SK-N-SH (cell line): Measurements from ENCODE around the gene STRBP. TPM values are rescaled to one million over a fixed set of nuclear protein-coding genes. Genes with fewer than 3 reads are reported as not detected.
A peak's percentile ranks its signal among the peaks of the same experiment; 100 is the strongest.

Source experiments
- CTCF ChIA-PET: fragments of 300-600, 350-600 bp; formaldehyde crosslinking; extraction: SDS; loops from one replicate; lab custom pipeline; 2021; lab: Yijun Ruan, JAX
- POLR2A ChIA-PET: fragments of 350-600 bp; sonication (Branson Sonifier 250); formaldehyde crosslinking; extraction: SDS; loops from one replicate; lab custom pipeline; 2020; ENCODE audit warnings: antibody characterized with exemption, inconsistent platforms; lab: Yijun Ruan, JAX
- DNase-seq: peaks from one replicate; pipeline ENCODE4 v3.0.0; 2012
- H2AFZ ChIP-seq: fragments of 200-600 bp; sonication (generic); 2 replicates; pipeline ENCODE4 v1.8.1; 2016; ENCODE audit warnings: antibody characterized with exemption, mild to moderate bottlenecking, low read depth
- H3F3A ChIP-seq: fragments of 200-600 bp; sonication (generic); replicated peaks from 2 replicates; pipeline ENCODE3; 2016; ENCODE audit warnings: antibody characterized with exemption, mild to moderate bottlenecking; ENCODE audit not compliant: insufficient read depth
- H3K27ac ChIP-seq, 2 experiments: fragments of 200-500 bp in 1 of 2; fragments of 200-600 bp in 1 of 2; sonication (Bioruptor generic) in 1 of 2; sonication (generic), shearing (Covaris generic) in 1 of 2; 2 replicates each; pipeline versions ENCODE4 v1.5.1 to v1.6.1; 2014 to 2016; ENCODE audit warnings: low read depth in 2 of 2, inconsistent platforms in 1 of 2, low read length in 1 of 2, mild to moderate bottlenecking in 1 of 2, mixed read lengths in 1 of 2
- H3K27me3 ChIP-seq: fragments of 200-600 bp; sonication (generic), shearing (Covaris generic); 2 replicates; pipeline ENCODE4 v1.6.1; 2016; ENCODE audit warnings: mixed run types; ENCODE audit not compliant: insufficient read depth
- H3K36me3 ChIP-seq, 2 experiments: fragments of 200-500 bp in 1 of 2; fragments of 200-600 bp in 1 of 2; sonication (Bioruptor generic) in 1 of 2; sonication (generic) in 1 of 2; replicated peaks in 1 of 2; 2 replicates each; pipeline versions ENCODE3 to v1.5.1; 2014 to 2016; ENCODE audit warnings: low read length in 1 of 2, mild to moderate bottlenecking in 1 of 2; ENCODE audit not compliant: insufficient read depth in 2 of 2, control insufficient read depth in 1 of 2
- H3K4me1 ChIP-seq, 2 experiments: fragments of 200-500 bp in 1 of 2; fragments of 200-600 bp in 1 of 2; sonication (Bioruptor generic) in 1 of 2; sonication (generic), shearing (Covaris generic) in 1 of 2; 2 replicates each; pipeline versions ENCODE4 v1.5.1 to v1.6.1; 2014 to 2016; ENCODE audit warnings: low read depth in 1 of 2, low read length in 1 of 2, mixed run types in 1 of 2; ENCODE audit not compliant: insufficient read depth in 2 of 2, control insufficient read depth in 1 of 2
- H3K4me2 ChIP-seq: fragments of 200-600 bp; sonication (generic), shearing (Covaris generic); 2 replicates; pipeline ENCODE4 v1.6.1; 2017; ENCODE audit warnings: mixed run types
- H3K4me3 ChIP-seq, 2 experiments: fragments of 200-500 bp in 1 of 2; fragments of 200-600 bp in 1 of 2; sonication (Bioruptor generic) in 1 of 2; sonication (generic), shearing (Covaris generic) in 1 of 2; 2 replicates each; pipeline versions ENCODE4 v1.5.1 to v1.8.1; 2014 to 2016; ENCODE audit warnings: low read depth in 2 of 2, inconsistent platforms in 1 of 2, low read length in 1 of 2, mild to moderate bottlenecking in 1 of 2, mixed read lengths in 1 of 2, moderate library complexity in 1 of 2
- H3K79me2 ChIP-seq: fragments of 200-600 bp; sonication (generic); 2 replicates; pipeline ENCODE4 v1.8.1; 2017; ENCODE audit warnings: mild to moderate bottlenecking; ENCODE audit not compliant: insufficient read depth
- H3K9ac ChIP-seq: fragments of 200-600 bp; sonication (generic); 2 replicates; pipeline ENCODE4 v1.6.1; 2017; ENCODE audit warnings: mixed run types
- H3K9me2 ChIP-seq: fragments of 200-600 bp; sonication (generic); 2 replicates; pipeline ENCODE4 v1.6.1; 2017; ENCODE audit warnings: mixed run types
- H3K9me3 ChIP-seq: fragments of 200-600 bp; sonication (generic); 2 replicates; pipeline ENCODE4 v1.6.1; 2017; ENCODE audit warnings: mixed run types, mild to moderate bottlenecking, moderate library complexity
- H4K20me1 ChIP-seq: fragments of 200-600 bp; sonication (generic); 2 replicates; pipeline ENCODE4 v1.6.1; 2017; ENCODE audit warnings: mild to moderate bottlenecking, mixed run types; ENCODE audit not compliant: insufficient read depth
- CHD2 ChIP-seq: fragments of 150-350 bp; IDR thresholded peaks from 2 replicates; pipeline ENCODE4 v1.6.1; 2018; ENCODE audit warnings: low read length; ENCODE audit not compliant: partially characterized antibody
- ELF1 ChIP-seq: IDR thresholded peaks from 2 replicates; pipeline ENCODE4 v1.4.0; 2012
- EP300 ChIP-seq, 2 experiments: IDR thresholded peaks; 2 replicates each; pipeline versions ENCODE4 v1.4.0 to v1.6.1; 2012; ENCODE audit warnings: borderline replicate concordance in 1 of 2, low read depth in 1 of 2, low read length in 1 of 2
- EZH2phosphoT487 ChIP-seq: fragments of 200-600 bp; sonication (generic); IDR thresholded peaks from 2 replicates; pipeline ENCODE4 v1.6.1; 2017; ENCODE audit warnings: low read depth, mixed run types, mild to moderate bottlenecking, antibody characterized with exemption, moderate library complexity, borderline replicate concordance
- FOSL2 ChIP-seq: IDR thresholded peaks from 2 replicates; pipeline ENCODE4 v1.4.0; 2012; ENCODE audit warnings: low read depth, mild to moderate bottlenecking, moderate library complexity, borderline replicate concordance
- FOXM1 ChIP-seq: IDR thresholded peaks from 2 replicates; pipeline ENCODE4 v1.4.0; 2012; ENCODE audit warnings: low read depth, mild to moderate bottlenecking
- JUND ChIP-seq: IDR thresholded peaks from 2 replicates; pipeline ENCODE4 v1.4.0; 2012
- MXI1 ChIP-seq: IDR thresholded peaks from 2 replicates; pipeline ENCODE4 v1.6.1; 2012; ENCODE audit warnings: mild to moderate bottlenecking, low read depth, low read length, improper control_type of control experiment
- NFIC ChIP-seq: IDR thresholded peaks from 2 replicates; pipeline ENCODE4 v1.4.0; 2012; ENCODE audit warnings: borderline replicate concordance
- POLR2AphosphoS5 ChIP-seq: IDR thresholded peaks from 2 replicates; pipeline ENCODE4 v1.6.1; 2012; ENCODE audit warnings: low read depth, low read length
- RXRA ChIP-seq: IDR thresholded peaks from 2 replicates; pipeline ENCODE4 v1.4.0; 2012; ENCODE audit warnings: low read depth, mild to moderate bottlenecking, borderline replicate concordance
- TCF12 ChIP-seq: IDR thresholded peaks from 2 replicates; pipeline ENCODE4 v1.4.0; 2012
- TEAD4 ChIP-seq: IDR thresholded peaks from 2 replicates; pipeline ENCODE4 v1.4.0; 2012; ENCODE audit warnings: mild to moderate bottlenecking, borderline replicate concordance; ENCODE audit not compliant: insufficient read depth
- YY1 ChIP-seq: IDR thresholded peaks from 2 replicates; pipeline ENCODE4 v1.4.0; 2012; ENCODE audit warnings: low read depth, mild to moderate bottlenecking
- WGBS: methylation state at CpG from one replicate; pipeline ENCODE4 v1.1.6; 2017; ENCODE audit warnings: low lambda C conversion rate; 5-methylcytosine and 5-hydroxymethylcytosine counted together
- polyA plus RNA-seq, 3 experiments: library from polyadenylated mRNA; depleted of rRNA; stranded (reverse); fragments of >200 nt; gene quantifications; 2 replicates each; pipeline ENCODE4 v1.2.3, GENCODE V29; 2012
- TF ChIP-seq, protein P1 (sequence below): IDR thresholded peaks from 2 replicates; pipeline ENCODE4 v1.4.0; 2012; ENCODE audit warnings: low read depth
- TF ChIP-seq, protein P2 (sequence below): IDR thresholded peaks from 2 replicates; pipeline ENCODE4; 2012

Gene STRBP
- polyA plus RNA-seq, 1 of the 3 experiments (the other 2 are of a cell fraction), result 5.9 TPM

DNA sequence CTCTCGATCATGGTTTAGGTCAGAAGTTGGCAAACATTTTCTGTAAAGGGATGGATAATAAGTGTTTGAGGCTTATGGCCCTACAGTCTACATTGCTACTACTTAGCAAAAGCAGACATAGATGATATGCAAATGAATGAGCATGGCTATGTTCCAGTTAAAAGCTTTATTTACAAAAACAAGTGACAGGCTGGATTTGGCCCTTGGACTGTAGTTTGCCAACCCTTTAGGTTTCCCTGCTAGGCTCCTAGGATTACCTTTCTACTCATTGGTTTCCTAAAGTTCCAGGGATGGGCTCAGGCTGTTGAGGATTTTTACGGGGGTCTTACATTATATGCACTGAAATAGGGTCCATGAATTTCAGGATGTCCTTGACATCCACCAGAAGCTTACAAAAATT lies 177.4 kb downstream of the STRBP start (continued):
- TF ChIP-seq RXRA (no peak), FOXM1 (no peak), CHD2 (no peak), ELF1 (no peak), YY1 (no peak)
- TF ChIP-seq, protein P1, sequence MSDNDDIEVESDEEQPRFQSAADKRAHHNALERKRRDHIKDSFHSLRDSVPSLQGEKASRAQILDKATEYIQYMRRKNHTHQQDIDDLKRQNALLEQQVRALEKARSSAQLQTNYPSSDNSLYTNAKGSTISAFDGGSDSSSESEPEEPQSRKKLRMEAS, result no peak

DNA sequence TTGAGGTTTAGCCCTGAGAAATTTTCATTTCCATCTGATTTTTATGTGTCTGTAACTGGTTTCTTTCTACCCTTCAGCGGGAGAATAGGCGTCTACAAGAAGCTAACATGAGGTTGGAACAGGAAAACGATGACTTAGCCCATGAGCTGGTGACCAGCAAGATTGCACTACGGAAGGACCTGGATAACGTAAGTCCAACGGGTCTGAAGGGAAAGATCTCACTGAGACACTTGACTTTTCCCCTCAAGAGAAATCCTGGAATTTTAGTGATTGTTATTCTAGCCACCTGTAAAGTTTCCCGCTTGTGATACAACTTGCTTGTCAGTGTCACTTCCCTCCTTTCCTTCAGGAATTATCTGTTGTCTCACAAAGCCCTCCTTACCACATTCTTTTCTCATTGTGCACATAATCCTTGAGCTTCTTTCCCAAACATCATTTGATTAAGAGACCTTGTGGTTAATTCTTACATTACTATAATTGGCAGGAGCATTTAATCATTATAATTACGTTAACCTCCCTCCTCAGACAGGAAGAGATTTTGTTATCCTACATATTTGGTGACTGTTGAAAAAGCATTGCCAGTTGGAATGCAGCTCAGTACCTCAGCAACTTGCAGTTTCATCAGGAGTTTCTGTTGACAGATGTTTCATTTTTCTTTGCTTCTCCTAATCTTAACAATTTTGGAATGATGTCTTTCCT lies 178.0 kb downstream of the STRBP start:
- Histone ChIP-seq H3K4me3 (no peak overlapping the region), H3K4me1 (peaks cover 5 to 27% of the 10 kb centered on the region in 2 experiments; a peak in 3 of 4 replicates), H2AFZ (no peak overlapping the region), H3K79me2 (no peaks in the 10 kb centered on the region; the same call in 1 of the 2 replicates), H3K9me2 (no peaks in the 10 kb centered on the region), H3K9ac (no peak overlapping the region), H4K20me1 (peaks cover 13% of the 10 kb centered on the region), H3K27me3 (no peaks in the 10 kb centered on the region), H3F3A (peaks cover 29% of the 10 kb centered on the region), H3K27ac (peak overlapping the region; percentile 67 to 69; a peak in 3 of 4 replicates), H3K36me3 (peaks cover 62 to 64% of the 10 kb centered on the region in 2 experiments), H3K4me2 (no peak overlapping the region), H3K9me3 (no peaks in the 10 kb centered on the region)
- 58% methylated on average over 8 of the region's 8 CpGs for WGBS
- ChIA-PET POLR2A (no interaction called here), CTCF (interaction anchor here (1.1 to 5.3 kb wide), 6 partner anchors 8 to 265 kb away, joined by 3 to 37 read pairs (median 5); partner anchors contain the start of gene CRB2)
- TF ChIP-seq EZH2phosphoT487, result no peak
- TF ChIP-seq MXI1, result no peak
- TF ChIP-seq TEAD4, result peak; percentile 72; the same call in 1 of the 2 replicates
- peak; percentile 46 for TF ChIP-seq TCF12
- peak; percentile 47 to 64; a peak in 3 of 4 replicates for TF ChIP-seq EP300 (IDR thresholded peaks at IDR 0.05; ENCODE audit: borderline replicate concordance in 1 of 2, low read depth in 1 of 2, low read length in 1 of 2)
- peak; percentile 50; the same call in 1 of the 2 replicates for TF ChIP-seq FOXM1
- 0 out of 2 replicates have a peak, but pooled peaks have one; percentile 22 for TF ChIP-seq JUND
- TF ChIP-seq FOSL2, result no peak
- TF ChIP-seq, protein P2, sequence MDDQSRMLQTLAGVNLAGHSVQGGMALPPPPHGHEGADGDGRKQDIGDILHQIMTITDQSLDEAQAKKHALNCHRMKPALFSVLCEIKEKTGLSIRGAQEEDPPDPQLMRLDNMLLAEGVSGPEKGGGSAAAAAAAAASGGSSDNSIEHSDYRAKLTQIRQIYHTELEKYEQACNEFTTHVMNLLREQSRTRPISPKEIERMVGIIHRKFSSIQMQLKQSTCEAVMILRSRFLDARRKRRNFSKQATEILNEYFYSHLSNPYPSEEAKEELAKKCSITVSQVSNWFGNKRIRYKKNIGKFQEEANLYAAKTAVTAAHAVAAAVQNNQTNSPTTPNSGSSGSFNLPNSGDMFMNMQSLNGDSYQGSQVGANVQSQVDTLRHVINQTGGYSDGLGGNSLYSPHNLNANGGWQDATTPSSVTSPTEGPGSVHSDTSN, result peak; percentile 47; the same call in 1 of the 2 replicates
- peak; percentile 62; the same call in 1 of the 2 replicates for TF ChIP-seq POLR2AphosphoS5
- peak; percentile 54; the same call in 1 of the 2 replicates for TF ChIP-seq NFIC
- 0 out of 2 replicates have a peak, but pooled peaks have one; percentile 14 for TF ChIP-seq RXRA
- no peak for DNase-seq
